Measurements from ENCODE around the gene RHBDD2.

RHBDD2 gene

GRCh38 chr7:75925717-75926435, 47.0 kb downstream of the RHBDD2 start:
- no peak for TF ChIP-seq EZH2 (optimal IDR thresholded peaks at IDR 0.05; ENCODE audit: low read depth, low read length)
- no peak for TF ChIP-seq EZH2phosphoT487 (IDR thresholded peaks at IDR 0.05; ENCODE audit: low read length)
- no peak for TF ChIP-seq CTCF (IDR thresholded peaks at IDR 0.05; ENCODE audit: low read length)
- Histone ChIP-seq H3K9me2 (replicated peaks; ENCODE audit: insufficient read depth, low read length) (no peaks in the 10 kb centered on the region), H3K9ac (ENCODE audit: low read length) (no peak overlapping the region), H3K4me2 (ENCODE audit: low read depth, low read length) (no peak overlapping the region), H3K36me3 (replicated peaks; ENCODE audit: insufficient read depth, low read length) (no peaks in the 10 kb centered on the region), H3F3A (ENCODE audit: insufficient read depth, low read length) (no peaks in the 10 kb centered on the region), H2AFZ (ENCODE audit: low read length) (no peak overlapping the region), H3K9me3 (replicated peaks; ENCODE audit: insufficient read depth, low read length) (no peaks in the 10 kb centered on the region), H4K20me1 (ENCODE audit: insufficient read depth, low read length) (no peaks in the 10 kb centered on the region), H3K4me1 (ENCODE audit: low read length) (no peaks in the 10 kb centered on the region; the same call in 1 of the 2 replicates), H3K27ac (ENCODE audit: low read length) (no peak overlapping the region), H3K79me2 (ENCODE audit: low read length) (peaks cover 33% of the 10 kb centered on the region), H3K4me3 (ENCODE audit: low read length) (no peak overlapping the region), H3K27me3 (replicated peaks; ENCODE audit: insufficient read depth, low read length) (no peaks in the 10 kb centered on the region)
- no peak for DNase-seq

DNA sequence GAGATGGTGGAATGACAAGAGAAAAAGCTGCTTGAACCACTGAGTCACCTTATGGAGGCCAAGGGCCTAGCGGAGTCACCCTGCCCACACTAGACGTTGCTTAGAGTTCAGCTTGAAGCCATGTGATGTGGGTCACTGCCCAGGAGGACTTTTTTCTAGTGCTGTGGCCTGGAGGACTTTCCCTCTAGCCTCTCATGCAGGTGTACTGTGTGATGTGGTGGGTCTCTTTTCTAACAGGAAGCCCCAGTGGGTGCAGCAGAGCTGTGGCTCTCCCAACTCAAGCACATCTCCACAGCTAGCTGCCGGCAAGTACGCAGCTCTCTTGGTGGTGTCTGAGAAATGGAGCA, 49.7 kb downstream of the RHBDD2 start:
- H3K27me3 ChIP-seq (replicated peaks; ENCODE audit: insufficient read depth, low read length): no peaks in the 10 kb centered on the region
- H3K4me3 ChIP-seq (ENCODE audit: low read length): no peak overlapping the region
- no peak overlapping the region for H2AFZ ChIP-seq (ENCODE audit: low read length)
- H3K9me2 ChIP-seq (replicated peaks; ENCODE audit: insufficient read depth, low read length): no peaks in the 10 kb centered on the region
- no peak overlapping the region for H3K9ac ChIP-seq (ENCODE audit: low read length)
- H3K4me2 ChIP-seq (ENCODE audit: low read depth, low read length): no peak overlapping the region
- no peak for DNase-seq
- H3K4me1 ChIP-seq (ENCODE audit: low read length): no peaks in the 10 kb centered on the region; the same call in 1 of the 2 replicates
- no peak for TF ChIP-seq EZH2 (optimal IDR thresholded peaks at IDR 0.05; ENCODE audit: low read depth, low read length)
- TF ChIP-seq EZH2phosphoT487 (IDR thresholded peaks at IDR 0.05; ENCODE audit: low read length): no peak
- no peak for TF ChIP-seq CTCF (IDR thresholded peaks at IDR 0.05; ENCODE audit: low read length)
- H3F3A ChIP-seq (ENCODE audit: insufficient read depth, low read length): no peaks in the 10 kb centered on the region
- no peak overlapping the region for H3K27ac ChIP-seq (ENCODE audit: low read length)
- H4K20me1 ChIP-seq (ENCODE audit: insufficient read depth, low read length): no peaks in the 10 kb centered on the region
- H3K9me3 ChIP-seq (replicated peaks; ENCODE audit: insufficient read depth, low read length): no peaks in the 10 kb centered on the region
- H3K79me2 ChIP-seq (ENCODE audit: low read length): peaks cover 18% of the 10 kb centered on the region
- no peaks in the 10 kb centered on the region for H3K36me3 ChIP-seq (replicated peaks; ENCODE audit: insufficient read depth, low read length)

- Histone ChIP-seq H4K20me1 (ENCODE audit: insufficient read depth, low read length) (no peaks in the 10 kb centered on the region), H3K4me2 (ENCODE audit: low read depth, low read length) (no peak overlapping the region), H3K36me3 (replicated peaks; ENCODE audit: insufficient read depth, low read length) (no peaks in the 10 kb centered on the region), H3K27ac (ENCODE audit: low read length) (no peak overlapping the region), H2AFZ (ENCODE audit: low read length) (no peak overlapping the region), H3K4me1 (ENCODE audit: low read length) (no peaks in the 10 kb centered on the region), H3K27me3 (replicated peaks; ENCODE audit: insufficient read depth, low read length) (no peaks in the 10 kb centered on the region), H3F3A (ENCODE audit: insufficient read depth, low read length) (no peaks in the 10 kb centered on the region), H3K79me2 (ENCODE audit: low read length) (peaks cover 8% of the 10 kb centered on the region), H3K9me2 (replicated peaks; ENCODE audit: insufficient read depth, low read length) (no peaks in the 10 kb centered on the region), H3K4me3 (ENCODE audit: low read length) (no peak overlapping the region), H3K9ac (ENCODE audit: low read length) (no peak overlapping the region), H3K9me3 (replicated peaks; ENCODE audit: insufficient read depth, low read length) (no peaks in the 10 kb centered on the region)
- no peak for DNase-seq
- TF ChIP-seq EZH2 (optimal IDR thresholded peaks at IDR 0.05; ENCODE audit: low read depth, low read length): no peak
- no peak for TF ChIP-seq EZH2phosphoT487 (IDR thresholded peaks at IDR 0.05; ENCODE audit: low read length)
- TF ChIP-seq CTCF (IDR thresholded peaks at IDR 0.05; ENCODE audit: low read length): no peak
Observed at GRCh38 chr7:75931680-75932079, 52.8 kb downstream of the RHBDD2 start.

All from MM.1S (cell line).